DOHH2 (cell line): Measurements from ENCODE around the gene MTARC1.

Experiments used
- H3F3A ChIP-seq: fragments of 200-600 bp; sonication (generic), shearing (Covaris generic); 2 replicates; pipeline ENCODE4 v1.6.0; 2016; ENCODE audit warnings: antibody characterized with exemption, mild to moderate bottlenecking; ENCODE audit not compliant: control insufficient read depth, insufficient read depth
- H3K27ac ChIP-seq: fragments of 200-600 bp; sonication (generic); 2 replicates; pipeline ENCODE4 v1.5.1; 2014; ENCODE audit warnings: low read depth, mild to moderate bottlenecking, low read length, moderate library complexity
- H3K27me3 ChIP-seq: fragments of 200-600 bp; sonication (generic); 2 replicates; pipeline ENCODE4 v1.6.1; 2014; ENCODE audit warnings: mild to moderate bottlenecking, low read length, mixed read lengths; ENCODE audit not compliant: control insufficient read depth
- H3K36me3 ChIP-seq: fragments of 200-600 bp; sonication (generic); 2 replicates; pipeline ENCODE4 v1.6.1; 2014; ENCODE audit warnings: mild to moderate bottlenecking, low read length, moderate library complexity, mixed read lengths; ENCODE audit not compliant: control insufficient read depth
- H3K4me1 ChIP-seq: fragments of 200-600 bp; sonication (generic); 2 replicates; pipeline ENCODE4 v1.6.1; 2014; ENCODE audit warnings: mild to moderate bottlenecking, low read length, mixed read lengths; ENCODE audit not compliant: control insufficient read depth
- H3K4me2 ChIP-seq: fragments of 200-600 bp; sonication (generic); 2 replicates; pipeline ENCODE4 v1.6.0; 2014; ENCODE audit warnings: mild to moderate bottlenecking, low read length, moderate library complexity
- H3K4me3 ChIP-seq: fragments of 200-600 bp; sonication (generic); 2 replicates; pipeline ENCODE4 v1.5.1; 2014; ENCODE audit warnings: mild to moderate bottlenecking, low read length, mixed read lengths
- H3K79me2 ChIP-seq: fragments of 200-600 bp; sonication (generic); 2 replicates; pipeline ENCODE4 v1.6.1; 2014; ENCODE audit warnings: mild to moderate bottlenecking, low read length, mixed read lengths; ENCODE audit not compliant: control insufficient read depth
- H3K9me2 ChIP-seq: fragments of 200-600 bp; sonication (generic); replicated peaks from 2 replicates; pipeline ENCODE4 v1.6.1; 2014; ENCODE audit warnings: mild to moderate bottlenecking, low read length, mixed read lengths; ENCODE audit not compliant: control insufficient read depth
- H3K9me3 ChIP-seq: fragments of 200-600 bp; sonication (generic); 2 replicates; pipeline ENCODE4 v1.6.1; 2014; ENCODE audit warnings: antibody characterized with exemption, low read length, mixed read lengths; ENCODE audit not compliant: control insufficient read depth, insufficient read depth
- H4K20me1 ChIP-seq: fragments of 200-600 bp; sonication (generic); 2 replicates; pipeline ENCODE4 v1.6.0; 2014; ENCODE audit warnings: low read depth, mild to moderate bottlenecking, antibody characterized with exemption, low read length, moderate library complexity; ENCODE audit not compliant: control insufficient read depth, insufficient read depth
- CTCF ChIP-seq: fragments of 200-600 bp; sonication (generic); IDR thresholded peaks from one replicate; pipeline ENCODE4 v1.5.1; 2014; ENCODE audit warnings: antibody characterized with exemption, mild to moderate bottlenecking, low read depth, low read length; ENCODE audit not compliant: poor library complexity, severe bottlenecking
- EZH2phosphoT487 ChIP-seq: fragments of 200-600 bp; sonication (generic); IDR thresholded peaks from 2 replicates; pipeline ENCODE4 v1.6.1; 2017; ENCODE audit warnings: borderline replicate concordance, mild to moderate bottlenecking, antibody characterized with exemption, low read length, moderate library complexity, mixed read lengths

The MTARC1 gene

GRCh38 chr1:220748089-220748934, 38.4 kb upstream of the MTARC1 start, which contains the start of gene MTARC2:
MTARC2 (plus strand) TSS chr1:220748322; CDS start chr1:220748532, 210 bp downstream.
- H3K79me2 ChIP-seq, result no peaks in the 10 kb centered on the region
- no peaks in the 10 kb centered on the region for H3K9me3 ChIP-seq
- H3K27ac ChIP-seq, result no peak within 1 kb of the TSS
- H3K36me3 ChIP-seq, result no peaks in the 10 kb centered on the region
- no peak within 1 kb of the TSS for H3K4me2 ChIP-seq
- H3K4me1 ChIP-seq, result no peaks in the 10 kb centered on the region
- H3K4me3 ChIP-seq, result no peak within 1 kb of the TSS
- H3F3A ChIP-seq, result no peaks in the 10 kb centered on the region
- no peaks in the 10 kb centered on the region for H3K27me3 ChIP-seq
- no peaks in the 10 kb centered on the region for H3K9me2 ChIP-seq
- H4K20me1 ChIP-seq, result no peaks in the 10 kb centered on the region
- TF ChIP-seq CTCF, result no peak

- H4K20me1 ChIP-seq, result no peaks in the 10 kb centered on the region
- H3K9me3 ChIP-seq, result no peaks in the 10 kb centered on the region
- no peaks in the 10 kb centered on the region for H3K4me1 ChIP-seq
- no peak overlapping the region for H3K27ac ChIP-seq
- no peak overlapping the region for H3K4me3 ChIP-seq
- no peaks in the 10 kb centered on the region for H3K36me3 ChIP-seq
- H3K79me2 ChIP-seq, result no peaks in the 10 kb centered on the region
- no peaks in the 10 kb centered on the region for H3F3A ChIP-seq
- no peaks in the 10 kb centered on the region for H3K27me3 ChIP-seq
- no peaks in the 10 kb centered on the region for H3K9me2 ChIP-seq
- TF ChIP-seq EZH2phosphoT487, result no peak
- no peak for TF ChIP-seq CTCF
- no peak overlapping the region for H3K4me2 ChIP-seq
Measured at GRCh38 chr1:220748936-220749335, 37.8 kb upstream of the MTARC1 start.

GRCh38 chr1:220750131-220750515, 36.6 kb upstream of the MTARC1 start:
- TF ChIP-seq CTCF (no peak), EZH2phosphoT487 (no peak)
- H3K4me3 ChIP-seq, result no peak overlapping the region

More at GRCh38 chr1:220750131-220750515, 36.6 kb upstream of the MTARC1 start:
- Histone ChIP-seq H3K4me1 (no peaks in the 10 kb centered on the region), H3K36me3 (no peaks in the 10 kb centered on the region), H3F3A (no peaks in the 10 kb centered on the region), H4K20me1 (no peaks in the 10 kb centered on the region), H3K9me2 (no peaks in the 10 kb centered on the region), H3K27me3 (no peaks in the 10 kb centered on the region), H3K4me2 (no peak overlapping the region), H3K27ac (no peak overlapping the region), H3K79me2 (no peaks in the 10 kb centered on the region), H3K9me3 (no peaks in the 10 kb centered on the region)
